ENCODE data around the gene TMEM132D.

GRCh38 chr12:129841251-129841650 lies 62.6 kb downstream of the TMEM132D start:
- TF ChIP-seq CTCF (conservative IDR thresholded peaks at IDR 0.05; ENCODE audit: low read depth, low read length) (no peak), EZH2 (IDR thresholded peaks at IDR 0.05; ENCODE audit: borderline replicate concordance, low read depth, low read length, poor library complexity, severe bottlenecking) (no peak)
